Glutamatergic neuron (in vitro differentiated cells): ENCODE data around the gene FBXO42. TPM values are rescaled to one million over a fixed set of nuclear protein-coding genes. Genes with fewer than 3 reads are reported as not detected.

Experiments used
- DNase-seq: peaks from one replicate; pipeline ENCODE4 v3.0.0; 2022
- H3K27ac Mint-ChIP-seq: one replicate; pipeline ENCODE4 v1.8.0; 2020; ENCODE audit warnings: mild to moderate bottlenecking, mixed read lengths, inconsistent platforms; ENCODE audit not compliant: unreplicated experiment
- H3K27me3 Mint-ChIP-seq: one replicate; pipeline ENCODE4 v1.8.0; 2020; ENCODE audit warnings: mild to moderate bottlenecking, moderate library complexity, mixed read lengths, inconsistent platforms; ENCODE audit not compliant: unreplicated experiment
- H3K36me3 Mint-ChIP-seq: one replicate; pipeline ENCODE4 v1.8.0; 2020; ENCODE audit warnings: mild to moderate bottlenecking, mixed read lengths, inconsistent platforms; ENCODE audit not compliant: unreplicated experiment
- H3K4me1 Mint-ChIP-seq: one replicate; pipeline ENCODE4 v1.8.0; 2020; ENCODE audit warnings: mild to moderate bottlenecking, low read depth, mixed read lengths, inconsistent platforms; ENCODE audit not compliant: unreplicated experiment
- H3K4me3 Mint-ChIP-seq: one replicate; pipeline ENCODE4 v1.8.0; 2020; ENCODE audit warnings: mild to moderate bottlenecking, mixed read lengths, inconsistent platforms; ENCODE audit not compliant: unreplicated experiment
- H3K9me3 Mint-ChIP-seq: one replicate; pipeline ENCODE4 v1.8.0; 2020; ENCODE audit warnings: mild to moderate bottlenecking, moderate library complexity, mixed read lengths, inconsistent platforms; ENCODE audit not compliant: unreplicated experiment
- total RNA-seq: library from RNA; stranded (reverse); fragmentation: NEBNext Ultra II Directional; extraction: Animal tissue kit (Norgen Biotek cat#: 25700); gene quantifications from one replicate; pipeline ENCODE4 v1.2.1, GENCODE V29; 2021; ENCODE audit not compliant: unreplicated experiment
- TF ChIP-seq, protein P1 (sequence below): fragments of 200-600 bp; sonication (generic); IDR thresholded peaks from one replicate; pipeline ENCODE4 v1.5.0; 2021; ENCODE audit not compliant: partially characterized antibody, unreplicated experiment

The FBXO42 gene
- total RNA-seq, 1 donor from 2014 or later, result 27.7 TPM

GRCh38 chr1:16296643-16297042, 55.6 kb downstream of the FBXO42 start:
- DNase-seq, result no peak
- peaks cover 4% of the 10 kb centered on the region for H3K4me1 Mint-ChIP-seq
- H3K4me3 Mint-ChIP-seq, result no peak overlapping the region
- H3K36me3 Mint-ChIP-seq, result no peaks in the 10 kb centered on the region
- TF ChIP-seq, protein P1, sequence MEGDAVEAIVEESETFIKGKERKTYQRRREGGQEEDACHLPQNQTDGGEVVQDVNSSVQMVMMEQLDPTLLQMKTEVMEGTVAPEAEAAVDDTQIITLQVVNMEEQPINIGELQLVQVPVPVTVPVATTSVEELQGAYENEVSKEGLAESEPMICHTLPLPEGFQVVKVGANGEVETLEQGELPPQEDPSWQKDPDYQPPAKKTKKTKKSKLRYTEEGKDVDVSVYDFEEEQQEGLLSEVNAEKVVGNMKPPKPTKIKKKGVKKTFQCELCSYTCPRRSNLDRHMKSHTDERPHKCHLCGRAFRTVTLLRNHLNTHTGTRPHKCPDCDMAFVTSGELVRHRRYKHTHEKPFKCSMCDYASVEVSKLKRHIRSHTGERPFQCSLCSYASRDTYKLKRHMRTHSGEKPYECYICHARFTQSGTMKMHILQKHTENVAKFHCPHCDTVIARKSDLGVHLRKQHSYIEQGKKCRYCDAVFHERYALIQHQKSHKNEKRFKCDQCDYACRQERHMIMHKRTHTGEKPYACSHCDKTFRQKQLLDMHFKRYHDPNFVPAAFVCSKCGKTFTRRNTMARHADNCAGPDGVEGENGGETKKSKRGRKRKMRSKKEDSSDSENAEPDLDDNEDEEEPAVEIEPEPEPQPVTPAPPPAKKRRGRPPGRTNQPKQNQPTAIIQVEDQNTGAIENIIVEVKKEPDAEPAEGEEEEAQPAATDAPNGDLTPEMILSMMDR, result no peak
- no peak overlapping the region for H3K27ac Mint-ChIP-seq
- H3K9me3 Mint-ChIP-seq, result no peaks in the 10 kb centered on the region
- H3K27me3 Mint-ChIP-seq, result no peaks in the 10 kb centered on the region

DNA sequence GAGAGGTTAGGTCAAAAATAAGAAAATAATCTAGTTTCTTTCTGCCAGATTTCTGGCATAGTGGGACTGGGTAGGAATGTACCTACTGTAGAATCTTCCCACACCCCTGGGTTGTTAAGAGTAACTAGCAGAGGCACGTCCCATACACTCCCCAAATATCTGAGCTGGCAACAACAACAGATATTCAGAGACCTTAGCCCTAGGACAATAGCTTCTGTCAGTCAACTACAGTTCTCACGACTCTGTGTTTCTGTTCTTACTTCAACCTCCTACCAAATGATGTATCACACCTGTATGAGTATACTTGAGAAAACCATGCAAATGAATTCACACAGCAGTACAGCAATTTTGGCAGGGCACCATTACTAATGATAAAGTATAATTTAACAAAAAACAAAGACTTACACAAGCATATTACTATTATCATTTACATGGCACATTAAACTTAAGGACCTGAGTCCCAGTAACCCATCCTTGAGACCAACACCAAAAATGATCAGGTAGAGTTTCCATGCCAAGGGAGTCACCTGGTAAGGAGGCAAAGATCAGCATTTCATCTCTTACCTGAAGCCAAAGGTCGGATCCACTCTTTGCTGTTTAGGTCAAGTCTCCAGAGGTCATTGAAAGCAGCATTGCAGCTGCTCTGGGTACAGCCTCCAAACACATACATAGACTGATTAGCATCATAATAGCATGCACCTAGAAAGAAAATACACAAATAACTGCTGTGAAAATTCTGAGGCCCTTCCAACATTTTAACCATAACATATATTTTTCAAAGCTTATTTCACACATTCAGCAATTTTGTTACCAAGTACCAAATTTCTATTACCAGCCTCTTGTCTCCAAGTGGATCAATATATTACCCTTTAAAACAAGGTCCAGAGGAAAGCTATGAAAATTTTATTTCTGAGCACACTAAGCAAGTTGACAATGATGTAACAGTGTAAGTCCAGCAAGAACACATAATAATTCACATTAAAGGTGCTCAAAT, 57.8 kb downstream of the FBXO42 start:
- no peak overlapping the region for H3K4me3 Mint-ChIP-seq
- no peaks in the 10 kb centered on the region for H3K36me3 Mint-ChIP-seq
- no peaks in the 10 kb centered on the region for H3K27me3 Mint-ChIP-seq
- DNase-seq, result no peak
- H3K27ac Mint-ChIP-seq, result no peak overlapping the region
- peaks cover 4% of the 10 kb centered on the region for H3K4me1 Mint-ChIP-seq
- TF ChIP-seq, protein P1, result no peak
- peaks cover 1% of the 10 kb centered on the region for H3K9me3 Mint-ChIP-seq

GRCh38 chr1:16293538-16293937, 58.7 kb downstream of the FBXO42 start:
- no peak for DNase-seq

GRCh38 chr1:16292739-16293138, 59.5 kb downstream of the FBXO42 start:
- Mint-ChIP-seq H3K36me3 (no peaks in the 10 kb centered on the region), H3K4me3 (no peak overlapping the region), H3K27me3 (no peaks in the 10 kb centered on the region), H3K27ac (no peak overlapping the region), H3K4me1 (peaks cover 4% of the 10 kb centered on the region), H3K9me3 (peaks cover 3% of the 10 kb centered on the region)
- no peak for DNase-seq
- TF ChIP-seq, protein P1, result no peak

More at GRCh38 chr1:16293538-16293937, 58.7 kb downstream of the FBXO42 start:
- H3K27me3 Mint-ChIP-seq, result no peaks in the 10 kb centered on the region
- peaks cover 4% of the 10 kb centered on the region for H3K4me1 Mint-ChIP-seq
- H3K27ac Mint-ChIP-seq, result no peak overlapping the region
- no peak overlapping the region for H3K4me3 Mint-ChIP-seq
- TF ChIP-seq, protein P1, result no peak
- H3K9me3 Mint-ChIP-seq, result peaks cover 3% of the 10 kb centered on the region
- no peaks in the 10 kb centered on the region for H3K36me3 Mint-ChIP-seq

DNA sequence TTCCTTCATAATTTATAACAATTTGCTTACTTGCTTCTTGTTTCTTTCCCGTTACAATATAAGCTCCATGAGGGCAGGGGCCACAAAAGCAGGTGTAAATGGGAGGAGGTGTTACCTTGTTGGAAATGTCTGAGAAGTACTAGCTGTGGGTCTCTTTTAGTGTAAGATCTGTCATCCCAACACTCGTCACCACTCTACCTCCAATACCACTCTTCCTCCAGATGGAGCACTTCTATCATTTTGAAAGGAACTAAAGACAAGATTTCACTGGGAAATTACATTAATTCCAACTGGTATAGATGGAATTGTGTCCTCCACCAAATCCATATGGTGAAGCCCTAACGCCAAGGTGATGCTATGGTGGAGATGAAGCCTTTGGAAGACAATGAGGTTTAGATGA, 62.3 kb downstream of the FBXO42 start:
- Mint-ChIP-seq H3K4me1 (peaks cover 4% of the 10 kb centered on the region), H3K4me3 (no peak overlapping the region), H3K9me3 (peaks cover 3% of the 10 kb centered on the region), H3K27ac (no peak overlapping the region), H3K27me3 (no peaks in the 10 kb centered on the region), H3K36me3 (no peaks in the 10 kb centered on the region)
- no peak for DNase-seq
- TF ChIP-seq, protein P1, result no peak
